ENCODE measurements around the gene C17orf78.
"Not testable (repeated sequence)": the region's sequence is repeated elsewhere in the genome, so short reads cannot be mapped to it uniquely, and the experiment has no call there.

The C17orf78 gene

DNA sequence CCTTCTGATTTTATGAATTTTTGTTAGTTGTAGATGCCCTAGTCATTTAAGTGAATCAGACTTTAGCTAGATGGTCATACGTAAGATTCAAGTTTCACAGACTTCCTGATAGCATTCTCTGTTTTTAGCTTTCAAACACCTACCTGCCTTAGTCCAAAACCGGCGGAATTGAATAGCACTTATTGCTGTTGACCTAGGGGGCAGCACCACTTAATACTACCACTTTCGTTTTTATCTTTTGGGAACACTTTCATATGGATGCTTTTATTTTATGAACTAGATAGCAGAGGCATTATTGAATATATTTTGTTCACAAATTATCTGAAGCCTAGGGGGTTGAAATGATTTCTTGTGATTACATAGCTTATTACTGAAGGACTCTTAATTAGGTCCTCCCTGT, 62.4 kb downstream of the C17orf78 start:
- DNase-seq (ENCODE audit: low spot score): no peak

DNA sequence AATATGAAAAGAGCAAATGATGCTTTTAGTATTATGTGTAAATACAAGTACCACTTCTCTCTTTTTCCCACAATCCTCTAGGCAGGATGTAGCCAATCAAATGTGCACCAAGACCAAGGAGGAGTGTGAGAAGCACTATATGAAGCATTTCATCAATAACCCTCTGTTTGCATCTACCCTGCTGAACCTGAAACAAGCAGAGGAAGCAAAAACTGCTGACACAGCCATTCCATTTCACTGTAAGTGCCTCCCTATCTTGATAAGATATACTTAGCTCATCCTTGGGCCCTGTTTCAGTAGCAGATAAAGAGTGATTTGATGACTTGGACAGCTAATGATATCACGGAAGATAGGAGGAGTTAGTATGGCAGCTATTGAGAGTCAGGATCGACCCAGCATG, 64.6 kb downstream of the C17orf78 start:
- DNase-seq (ENCODE audit: low spot score): no peak

DNA sequence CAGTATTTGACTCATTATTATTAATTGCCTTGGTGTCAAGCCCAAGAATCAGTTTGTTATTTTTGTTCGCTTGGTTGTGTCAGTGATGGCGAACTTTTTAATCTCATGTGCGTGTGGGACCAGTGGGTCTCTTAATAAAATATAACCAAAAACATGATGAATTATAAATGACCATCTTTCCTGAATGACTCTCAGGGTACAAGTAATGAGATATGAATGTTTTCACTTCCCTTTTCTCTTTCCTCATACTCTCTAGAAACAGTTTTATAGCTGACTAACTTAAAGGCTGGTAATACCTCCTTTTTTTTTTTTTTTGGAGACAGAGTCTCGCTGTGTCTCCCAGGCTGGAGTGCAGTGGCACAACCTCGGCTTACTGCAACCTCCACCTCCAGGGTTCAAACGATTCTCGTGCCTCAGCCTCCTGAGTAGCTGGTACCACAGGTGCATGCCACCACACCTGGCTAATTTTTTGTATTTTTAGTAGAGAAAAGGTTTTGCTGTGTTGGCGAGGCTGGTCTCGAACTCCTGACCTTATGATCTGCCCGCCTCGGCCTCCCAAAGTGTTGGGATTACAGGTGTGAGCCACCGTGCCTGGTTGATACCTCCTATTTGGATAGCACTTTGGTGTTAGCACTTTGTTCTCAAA, 65.7 kb downstream of the C17orf78 start:
- DNase-seq (ENCODE audit: low spot score): not testable (repeated sequence)

Measured in CD4-positive, alpha-beta T cell treated with Interleukin-2 at 100 ng/mL for 4 hours (primary cell).